Measurements from ENCODE around the gene SLC22A16. TPM values are rescaled to one million over a fixed set of nuclear protein-coding genes. Genes with fewer than 3 reads are reported as not detected.

The SLC22A16 gene
- total and polyA plus RNA-seq, 2 donors (not counting 1 experiment from before 2014, with no cell fraction given): not detected

DNA sequence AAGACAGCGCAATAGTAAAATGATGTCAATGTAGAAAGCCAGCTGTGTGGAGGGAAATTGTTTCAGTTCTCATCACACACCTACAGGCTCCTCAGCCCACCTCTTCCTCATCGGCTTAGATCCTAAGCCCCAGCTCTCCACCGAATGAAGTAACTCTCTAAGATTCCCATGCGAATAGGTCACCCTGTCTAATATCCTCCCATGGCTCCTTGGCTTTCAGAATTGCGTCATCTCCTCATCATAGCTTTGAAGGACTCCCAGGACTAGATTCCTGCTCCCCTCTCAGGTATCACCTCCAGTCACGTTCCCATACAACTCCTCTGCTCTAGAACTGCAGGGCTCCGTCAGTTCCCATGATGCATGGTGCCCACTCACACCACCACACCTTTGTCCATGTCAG, 16.2 kb upstream of the SLC22A16 start:
- ChIA-PET POLR2A (no interaction called here), CTCF (no interaction called here)
- TF ChIP-seq CTCF (IDR thresholded peaks at IDR 0.05): no peak
- no peak for TF ChIP-seq EZH2 (IDR thresholded peaks at IDR 0.05; ENCODE audit: borderline replicate concordance, insufficient read depth, low read depth, low read length, poor library complexity, severe bottlenecking)
- no peaks in the 10 kb centered on the region for H3K4me1 ChIP-seq (ENCODE audit: control insufficient read depth in 2 of 2, insufficient read depth in 2 of 2, low read length in 2 of 2)
- H3K79me2 ChIP-seq (ENCODE audit: control insufficient read depth, insufficient read depth, low read length): no peaks in the 10 kb centered on the region
- no peak overlapping the region for H2AFZ ChIP-seq (ENCODE audit: insufficient read depth, low read depth, low read length, poor library complexity, severe bottlenecking)
- H3K9me3 Mint-ChIP-seq (ENCODE audit: insufficient read depth): no peaks in the 10 kb centered on the region
- H3K9ac ChIP-seq (ENCODE audit: low read length): no peak overlapping the region
- peaks cover 22% of the 10 kb centered on the region for H3K27me3 Mint-ChIP-seq
- H3K4me2 ChIP-seq (replicated peaks; ENCODE audit: low read depth, low read length, poor library complexity, severe bottlenecking): no peak overlapping the region
- no peak overlapping the region for H3K4me3 Mint-ChIP-seq
- H3K27ac Mint-ChIP-seq: no peak overlapping the region
- H3K4me3 ChIP-seq (ENCODE audit: control extremely low read depth in 1 of 5, extremely low read depth in 1 of 5, insufficient read depth in 1 of 5, low read depth in 2 of 5, low read length in 4 of 5): no peak overlapping the region
- no peaks in the 10 kb centered on the region for H3K9me3 ChIP-seq (ENCODE audit: control extremely low read depth in 1 of 3, control insufficient read depth in 2 of 3, insufficient read depth in 1 of 3, low read length in 2 of 3)
- ATAC-seq (ENCODE audit: low read depth) (no peak), DNase-seq (no peak)
- 77% methylated on average over 6 of the region's 7 CpGs for WGBS (ENCODE audit: insufficient coverage)
- H3K27me3 ChIP-seq (replicated peaks in 1 of 4; ENCODE audit: control extremely low read depth in 1 of 4, control insufficient read depth in 3 of 4, insufficient read depth in 4 of 4, low read length in 3 of 4): no peaks in the 10 kb centered on the region
- no peaks in the 10 kb centered on the region for H3K36me3 ChIP-seq (replicated peaks in 1 of 2; ENCODE audit: control extremely low read depth in 1 of 2, control insufficient read depth in 1 of 2, extremely low read depth in 1 of 2, insufficient read depth in 2 of 2, low read length in 1 of 2)
- H4K20me1 ChIP-seq (ENCODE audit: control insufficient read depth, insufficient read depth, low read length, poor library complexity, severe bottlenecking): no peaks in the 10 kb centered on the region
- intact Hi-C loops (cut with micrococcal nuclease): no loop called here
- H3K27ac ChIP-seq (ENCODE audit: low read length in 2 of 2): no peak overlapping the region
- H3K4me1 Mint-ChIP-seq: no peaks in the 10 kb centered on the region

- no peak overlapping the region for H3K4me2 ChIP-seq (replicated peaks; ENCODE audit: low read depth, low read length, poor library complexity, severe bottlenecking)
- intact Hi-C loops (cut with micrococcal nuclease): no loop called here
- H3K27me3 Mint-ChIP-seq: peaks cover 25% of the 10 kb centered on the region
- no peak overlapping the region for H3K4me3 ChIP-seq (ENCODE audit: control extremely low read depth in 1 of 5, extremely low read depth in 1 of 5, insufficient read depth in 1 of 5, low read depth in 2 of 5, low read length in 4 of 5)
- no peaks in the 10 kb centered on the region for H3K9me3 ChIP-seq (ENCODE audit: control extremely low read depth in 1 of 3, control insufficient read depth in 2 of 3, insufficient read depth in 1 of 3, low read length in 2 of 3)
- TF ChIP-seq CTCF (IDR thresholded peaks at IDR 0.05) (no peak), EZH2 (IDR thresholded peaks at IDR 0.05; ENCODE audit: borderline replicate concordance, insufficient read depth, low read depth, low read length, poor library complexity, severe bottlenecking) (no peak)
- POLR2A ChIA-PET: no interaction called here
- H3K79me2 ChIP-seq (ENCODE audit: control insufficient read depth, insufficient read depth, low read length): no peaks in the 10 kb centered on the region
- no peak overlapping the region for H3K27ac ChIP-seq (ENCODE audit: low read length in 2 of 2)
- no peak overlapping the region for H3K9ac ChIP-seq (ENCODE audit: low read length)
- no peaks in the 10 kb centered on the region for H3K4me1 Mint-ChIP-seq
- no peaks in the 10 kb centered on the region for H3K27me3 ChIP-seq (replicated peaks in 1 of 4; ENCODE audit: control extremely low read depth in 1 of 4, control insufficient read depth in 3 of 4, insufficient read depth in 4 of 4, low read length in 3 of 4)
- no peaks in the 10 kb centered on the region for H4K20me1 ChIP-seq (ENCODE audit: control insufficient read depth, insufficient read depth, low read length, poor library complexity, severe bottlenecking)
- CTCF ChIA-PET: no interaction called here
- H3K4me3 Mint-ChIP-seq: no peak overlapping the region
- H3K27ac Mint-ChIP-seq: no peak overlapping the region
- no peaks in the 10 kb centered on the region for H3K9me3 Mint-ChIP-seq (ENCODE audit: insufficient read depth)
- ATAC-seq (ENCODE audit: low read depth) (no peak), DNase-seq (no peak)
- no peak overlapping the region for H2AFZ ChIP-seq (ENCODE audit: insufficient read depth, low read depth, low read length, poor library complexity, severe bottlenecking)
- no peaks in the 10 kb centered on the region for H3K36me3 ChIP-seq (replicated peaks in 1 of 2; ENCODE audit: control extremely low read depth in 1 of 2, control insufficient read depth in 1 of 2, extremely low read depth in 1 of 2, insufficient read depth in 2 of 2, low read length in 1 of 2)
- 90% methylated on average over 4 of the region's 7 CpGs for WGBS (ENCODE audit: insufficient coverage)
- no peaks in the 10 kb centered on the region for H3K4me1 ChIP-seq (ENCODE audit: control insufficient read depth in 2 of 2, insufficient read depth in 2 of 2, low read length in 2 of 2)
These were observed 15.4 kb upstream of the SLC22A16 start for GRCh38 chr6:110491644-110492317.

Measured in B cell (primary cell).